Motor neuron (in vitro differentiated cells): ENCODE data around the gene DAB1. TPM values are rescaled to one million over a fixed set of nuclear protein-coding genes. Genes with fewer than 3 reads are reported as not detected.
A peak's percentile ranks its signal among the peaks of the same experiment; 100 is the strongest.

Experiments
- ATAC-seq, 8 experiments: fragments of 200-7000 bp; cut with Tn5 transposase; replicated peaks in 6 of 8; 2 replicates each; pipeline ENCODE4 v1.8.0; 2021; ENCODE audit warnings: mild to moderate bottlenecking in 8 of 8, moderate library complexity in 8 of 8
- H3K27ac ChIP-seq, 2 donors: fragments of 250-450 bp; sonication (Bioruptor Pico); 2 replicates each; pipeline ENCODE4 v1.9.0; 2021; ENCODE audit warnings: antibody characterized with exemption in 2 of 2, mild to moderate bottlenecking in 2 of 2, moderate library complexity in 1 of 2
- H3K4me1 ChIP-seq, 2 donors: fragments of 250-450 bp; sonication (Bioruptor Pico); replicated peaks in 1 of 2; 2 replicates each; pipeline ENCODE4 v1.6.1; 2021; ENCODE audit warnings: antibody characterized with exemption in 2 of 2, mild to moderate bottlenecking in 2 of 2, moderate library complexity in 1 of 2
- H3K4me3 ChIP-seq, 5 donors: fragments of 250-450 bp; sonication (Bioruptor Pico); 2 replicates each; pipeline ENCODE4 v1.9.0; 2021; ENCODE audit warnings: antibody characterized with exemption in 5 of 5, mild to moderate bottlenecking in 5 of 5, moderate library complexity in 4 of 5
- WGBS, 10 experiments: fragments of 450-650 bp; shearing (Covaris generic); methylation state at CpG; one replicate each; pipeline ENCODE4 v1.0.0; 2022; 5-methylcytosine and 5-hydroxymethylcytosine counted together
- in situ Hi-C, 9 experiments: fragments of 400-800 bp; cut with MboI; loops; one replicate each; pipeline ENCODE4 v1.15.0; 2021; ENCODE audit warnings: low sequenced_read_pairs in 9 of 9, low pct_unique_long_range_greater_than_20kb in 2 of 9; ENCODE audit not compliant: unreplicated experiment in 9 of 9
- total RNA-seq, 8 experiments: library from RNA; unstranded; fragments of 300-600 nt; gene quantifications; 2 replicates each; pipeline versions ENCODE4 v1.2.3 to v1.2.4, GENCODE V29; 2022

DAB1 gene
- total RNA-seq, 8 experiments from 2014 or later = 1.4 to 38.4 (median 13.2) TPM

DNA sequence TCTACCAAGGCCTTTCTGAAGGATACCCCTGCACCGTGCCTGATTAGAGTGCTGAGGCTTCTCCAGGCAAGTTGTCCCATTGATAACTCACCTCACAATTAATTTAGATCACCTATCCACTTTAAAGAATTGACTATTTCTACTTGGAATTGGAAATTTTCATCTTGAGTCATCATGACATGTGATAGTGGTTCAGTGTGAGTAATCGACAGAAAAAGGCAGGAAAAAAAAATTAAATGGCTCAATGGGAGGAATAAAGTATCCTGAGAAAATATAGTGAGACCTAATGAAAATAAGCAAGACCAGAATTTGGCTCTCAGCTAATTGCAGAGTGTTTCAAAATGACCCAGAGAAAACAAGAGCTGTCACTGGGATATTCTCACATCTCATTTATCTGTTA is 235.7 kb downstream of the DAB1 start:
- H3K4me3 ChIP-seq = no peak overlapping the region
- no peak overlapping the region for H3K27ac ChIP-seq
- peak in 7 of 8 experiments; percentile 26 to 78 (median 59) for ATAC-seq
- 0 to 90% (median 64%) methylated on average over 1 to 2 of the region's 2 CpGs; no CpG with 5 or more reads in 1 of the 10 experiments for WGBS, 10 experiments
- H3K4me1 ChIP-seq = peaks cover 0 to 3% of the 10 kb centered on the region in 2 donors
- in situ Hi-C loops = no loop called here

DNA sequence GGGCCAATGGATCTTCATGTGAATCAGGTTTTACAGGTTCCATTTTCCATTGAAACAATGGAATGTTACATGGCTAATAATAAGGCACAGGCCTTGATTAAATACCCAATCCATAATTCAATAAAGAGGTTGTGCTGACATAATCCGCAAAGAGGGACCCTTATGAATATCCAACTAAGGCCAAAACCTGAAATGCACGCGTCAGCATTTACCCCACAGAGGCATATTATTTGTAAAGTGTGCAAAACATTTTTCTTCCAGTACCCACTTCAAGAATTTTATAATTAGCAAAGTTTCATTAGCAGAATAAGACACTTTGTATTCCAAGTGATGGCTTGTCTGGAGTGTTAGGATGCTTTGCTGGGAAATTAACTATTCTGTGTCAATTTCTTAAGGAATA is 237.4 kb downstream of the DAB1 start:
- Histone ChIP-seq H3K4me1 (peaks cover 0 to 3% of the 10 kb centered on the region in 2 donors), H3K27ac (no peak overlapping the region), H3K4me3 (no peak overlapping the region)
- WGBS, 10 experiments = 33 to 100% (median 83%) methylated on average over 1 to 3 of the region's 3 CpGs; no CpG with 5 or more reads in 1 of the 10 experiments
- in situ Hi-C loops = no loop called here
- ATAC-seq = no peak

DNA sequence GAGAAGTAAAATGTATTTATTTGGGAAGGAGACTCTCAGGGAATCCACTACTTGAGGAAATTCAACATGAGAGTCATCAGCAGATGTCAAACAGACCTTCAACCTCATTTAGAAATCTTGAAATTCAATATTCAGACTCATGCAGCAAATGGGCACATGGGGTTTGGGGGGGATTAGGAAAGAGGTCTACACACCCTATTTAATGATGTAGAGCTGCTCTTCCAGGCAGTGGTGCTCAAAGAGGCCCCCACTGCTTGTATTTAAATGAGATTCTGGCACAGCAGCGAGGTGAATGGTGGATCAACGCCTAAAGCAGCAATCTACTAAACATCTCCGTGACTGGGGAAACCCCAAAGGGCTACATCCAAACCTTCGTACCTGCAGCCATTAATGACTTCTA is 244.9 kb downstream of the DAB1 start:
- peaks cover 19% of the 10 kb centered on the region in 2 donors for H3K4me1 ChIP-seq
- 0 to 96% (median 77%) methylated on average over 2 to 4 of the region's 4 CpGs; no CpG with 5 or more reads in 4 of the 10 experiments for WGBS, 10 experiments

DNA sequence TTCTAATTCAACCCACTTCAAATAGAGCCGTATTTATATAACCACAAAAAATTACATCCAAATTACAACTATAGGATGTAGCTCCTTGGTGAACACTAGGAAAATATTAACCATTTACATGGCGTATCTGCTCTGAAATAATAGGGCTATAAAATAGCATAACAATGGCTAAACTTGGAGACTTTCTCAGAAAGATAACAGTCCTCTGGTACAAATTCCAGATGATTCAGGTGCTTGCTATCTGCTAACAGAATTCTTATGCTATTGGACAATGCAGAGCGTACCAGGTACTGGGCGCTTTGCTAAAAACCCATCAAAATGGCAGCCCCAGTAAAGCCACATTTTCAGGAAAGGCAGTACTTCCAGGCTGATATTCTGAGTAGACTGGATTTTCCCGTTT is 248.4 kb downstream of the DAB1 start:
- in situ Hi-C loops = no loop called here
- ATAC-seq = no peak
- WGBS, 10 experiments = 46 to 100% (median 78%) methylated on average over 1 to 5 of the region's 5 CpGs
- Histone ChIP-seq H3K4me1 (peaks cover 16 to 22% of the 10 kb centered on the region in 2 donors), H3K27ac (no peak overlapping the region), H3K4me3 (no peak overlapping the region)

More for the DNA sequence above, 244.9 kb downstream of the DAB1 start:
- peak in 3 of 8 experiments; percentile 89 to 99 (median 97) for ATAC-seq
- Histone ChIP-seq H3K4me3 (no peak overlapping the region), H3K27ac (no peak overlapping the region)
- in situ Hi-C loops = no loop called here

DNA sequence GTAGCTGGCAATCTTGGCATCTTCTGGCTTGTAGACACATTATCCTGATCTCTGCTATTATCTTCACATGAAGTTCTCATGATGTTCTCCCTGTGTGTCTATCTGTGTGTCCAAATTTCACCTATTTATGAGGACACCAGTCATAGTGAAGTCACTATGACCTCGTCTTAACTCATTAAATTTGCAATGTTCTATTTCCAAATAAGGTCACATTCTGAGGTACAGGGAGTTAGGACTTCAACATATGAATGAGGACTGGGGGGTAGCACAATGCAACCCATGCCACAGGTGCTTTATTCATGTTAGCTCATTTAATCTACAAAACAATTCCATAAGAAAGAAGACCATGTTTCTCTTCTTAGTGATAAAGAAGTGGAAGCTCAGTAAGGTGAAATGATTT is 251.8 kb downstream of the DAB1 start:
- WGBS, 10 experiments = 0 to 88% (median 63%) methylated on average over 1 of the region's 1 CpG; no CpG with 5 or more reads in 5 of the 10 experiments
- in situ Hi-C loops = no loop called here
- Histone ChIP-seq H3K27ac (no peak overlapping the region), H3K4me1 (peaks cover 0 to 5% of the 10 kb centered on the region in 2 donors), H3K4me3 (no peak overlapping the region)
- no peak for ATAC-seq

DNA sequence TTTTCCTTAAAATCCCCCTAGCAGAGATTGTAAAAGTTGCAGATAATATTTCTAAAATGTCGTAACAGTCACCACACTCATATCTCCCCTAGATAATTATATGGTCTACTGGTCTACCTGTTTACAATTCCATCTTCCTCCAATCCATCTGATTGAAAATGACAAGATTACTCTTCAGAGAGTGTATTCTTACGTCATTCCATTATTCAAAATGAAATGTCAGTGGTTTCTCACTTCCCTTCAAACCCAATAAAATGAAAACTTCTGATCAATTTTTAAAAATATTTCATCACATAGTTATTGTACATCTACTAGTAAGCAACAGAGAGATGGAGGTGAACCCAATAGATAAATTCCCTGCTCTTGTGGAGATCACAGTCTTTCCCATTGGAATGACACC is 255.9 kb downstream of the DAB1 start:
- 60 to 100% (median 96%) methylated on average over 1 to 2 of the region's 2 CpGs; no CpG with 5 or more reads in 1 of the 10 experiments for WGBS, 10 experiments
- no peak for ATAC-seq
- peaks cover 13% of the 10 kb centered on the region in 2 donors for H3K4me1 ChIP-seq
- in situ Hi-C loops = no loop called here
- H3K4me3 ChIP-seq = no peak overlapping the region
- H3K27ac ChIP-seq = no peak overlapping the region

DNA sequence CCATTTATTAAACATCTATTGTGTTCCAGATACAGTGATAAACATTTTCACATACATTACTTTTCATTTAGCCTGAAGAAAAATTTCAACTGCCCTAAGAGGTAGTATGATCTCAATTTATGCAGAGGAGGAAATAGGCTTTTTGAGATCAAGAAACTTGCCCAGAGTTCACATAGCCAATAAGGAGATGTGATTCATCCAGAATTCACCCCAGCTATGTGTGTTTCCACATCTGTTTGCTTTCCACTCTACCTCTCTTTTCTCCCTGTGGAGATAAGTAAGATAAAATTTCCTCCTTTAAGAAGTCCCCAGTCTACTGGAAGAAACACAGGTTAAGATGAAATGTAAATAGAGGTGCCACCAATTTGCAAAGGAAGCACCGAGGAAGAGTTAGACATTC is 258.3 kb downstream of the DAB1 start:
- Histone ChIP-seq H3K4me3 (no peak overlapping the region), H3K4me1 (peaks cover 18 to 29% of the 10 kb centered on the region in 2 donors), H3K27ac (no peak overlapping the region)
- no peak for ATAC-seq
- in situ Hi-C loops = no loop called here
- 0 to 11% (median 0%) methylated on average over 1 of the region's 1 CpG; no CpG with 5 or more reads in 5 of the 10 experiments for WGBS, 10 experiments

DNA sequence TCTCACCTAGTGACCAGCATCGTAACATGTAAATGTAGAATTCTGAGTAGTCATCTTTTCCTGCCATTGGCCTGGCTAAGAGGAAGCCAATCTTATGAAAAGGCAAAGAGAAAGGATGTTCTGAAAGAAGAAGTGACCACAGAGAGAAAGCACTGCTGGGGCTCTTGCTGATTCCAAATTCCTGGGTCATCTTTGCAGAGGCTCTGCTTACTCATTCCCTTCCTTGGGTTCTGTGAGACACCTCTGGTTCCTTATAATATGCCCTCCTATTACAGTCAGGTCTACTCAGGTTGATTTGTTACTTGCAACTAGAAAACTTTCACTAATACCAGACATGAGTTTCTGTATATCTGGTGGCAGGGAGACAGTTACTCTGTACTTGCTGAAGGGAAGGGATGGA is 259.3 kb downstream of the DAB1 start:
- 44 to 100% (median 100%) methylated on average over 1 of the region's 1 CpG; no CpG with 5 or more reads in 6 of the 10 experiments for WGBS, 10 experiments
- in situ Hi-C loops = no loop called here
- Histone ChIP-seq H3K27ac (no peak overlapping the region), H3K4me3 (no peak overlapping the region), H3K4me1 (peaks cover 18 to 37% of the 10 kb centered on the region in 2 donors)
- ATAC-seq = no peak

DNA sequence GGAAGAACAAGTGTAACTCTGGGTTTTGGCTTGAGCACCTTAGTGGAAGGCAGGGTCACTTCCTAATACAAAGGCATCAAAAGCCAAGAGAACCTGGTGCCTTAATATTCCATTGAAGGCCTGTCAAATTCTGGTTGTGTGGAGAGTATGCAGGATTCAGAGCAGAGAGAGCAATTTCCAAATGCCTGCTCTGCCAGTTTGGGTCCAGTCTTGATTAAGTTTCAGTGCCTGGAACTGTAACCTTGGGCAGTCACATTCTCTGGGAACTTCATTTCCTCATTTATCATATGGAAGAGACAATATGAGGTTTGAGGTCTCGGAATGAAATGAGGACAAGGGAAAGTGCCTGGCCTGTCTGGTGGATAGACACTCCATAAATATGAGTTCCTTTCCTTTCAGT is 260.1 kb downstream of the DAB1 start:
- Histone ChIP-seq H3K4me3 (no peak overlapping the region), H3K4me1 (peaks cover 18 to 37% of the 10 kb centered on the region in 2 donors), H3K27ac (no peak overlapping the region)
- WGBS, 10 experiments = 44 to 100% (median 70%) methylated on average over 1 of the region's 1 CpG; no CpG with 5 or more reads in 2 of the 10 experiments
- ATAC-seq = peak in 3 of 8 experiments; percentile 7 to 27 (median 20)
- in situ Hi-C loops = no loop called here

DNA sequence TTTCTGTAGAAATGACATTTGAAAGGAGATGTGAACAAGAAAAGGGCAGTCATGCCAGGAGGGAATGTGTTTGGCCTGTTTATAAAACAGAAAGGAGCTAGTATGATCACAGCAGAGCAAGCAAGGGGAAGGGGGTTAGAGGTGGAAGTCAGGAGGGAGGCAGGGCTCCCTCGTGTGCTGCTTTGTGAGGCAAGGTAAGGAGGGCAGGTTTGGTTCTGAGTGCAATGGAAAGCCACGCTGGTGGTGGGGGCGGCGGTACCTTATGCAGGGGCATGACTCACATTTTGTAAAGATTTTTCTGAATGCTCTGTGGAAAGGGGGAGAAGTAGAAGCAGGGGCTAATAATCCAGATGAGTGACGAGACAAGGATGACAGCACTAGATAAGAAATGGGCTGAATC is 260.5 kb downstream of the DAB1 start:
- Histone ChIP-seq H3K4me3 (no peak overlapping the region), H3K27ac (no peak overlapping the region), H3K4me1 (peaks cover 18 to 37% of the 10 kb centered on the region in 2 donors)
- ATAC-seq = peak in 7 of 8 experiments; percentile 42 to 85 (median 73)
- in situ Hi-C loops = no loop called here
- 13 to 100% (median 77%) methylated on average over 1 to 5 of the region's 5 CpGs for WGBS, 10 experiments

DNA sequence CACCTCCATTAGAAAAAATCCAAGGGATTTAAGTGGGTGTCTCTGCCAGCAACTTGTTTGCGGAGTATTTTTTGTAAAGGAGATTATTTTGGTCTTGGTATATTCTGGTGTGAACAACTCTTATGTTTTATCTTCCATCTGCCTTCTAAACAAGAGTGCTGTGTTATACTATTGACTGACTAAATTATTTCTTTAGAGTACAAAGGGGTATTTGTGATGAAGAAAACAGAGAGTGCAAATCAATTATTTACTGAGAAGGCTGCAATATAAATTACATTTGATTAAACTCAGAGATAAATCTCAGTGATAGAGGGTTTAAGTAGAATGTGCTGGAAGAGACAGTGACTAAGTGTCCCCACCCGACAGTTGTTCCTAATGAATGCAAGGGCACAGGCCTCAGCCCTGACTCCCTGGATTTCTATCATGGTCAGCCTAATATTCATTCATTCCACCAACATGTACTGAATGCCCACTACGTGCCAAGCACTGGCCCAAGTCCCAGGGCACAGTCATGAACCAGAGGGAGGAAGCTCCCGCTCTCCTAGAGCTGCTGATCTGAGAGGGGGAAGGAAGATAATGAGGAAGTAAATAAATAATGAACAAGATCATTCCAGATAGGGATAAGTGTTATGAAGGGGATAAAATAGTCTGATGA is 261.1 kb downstream of the DAB1 start:
- 12 to 100% (median 76%) methylated on average over 1 to 4 of the region's 4 CpGs for WGBS, 10 experiments
- in situ Hi-C loops = no loop called here
- Histone ChIP-seq H3K4me1 (peaks cover 18 to 37% of the 10 kb centered on the region in 2 donors), H3K4me3 (no peak overlapping the region), H3K27ac (no peak overlapping the region)
- ATAC-seq = peak in 7 of 8 experiments; percentile 37 to 68 (median 63)

DNA sequence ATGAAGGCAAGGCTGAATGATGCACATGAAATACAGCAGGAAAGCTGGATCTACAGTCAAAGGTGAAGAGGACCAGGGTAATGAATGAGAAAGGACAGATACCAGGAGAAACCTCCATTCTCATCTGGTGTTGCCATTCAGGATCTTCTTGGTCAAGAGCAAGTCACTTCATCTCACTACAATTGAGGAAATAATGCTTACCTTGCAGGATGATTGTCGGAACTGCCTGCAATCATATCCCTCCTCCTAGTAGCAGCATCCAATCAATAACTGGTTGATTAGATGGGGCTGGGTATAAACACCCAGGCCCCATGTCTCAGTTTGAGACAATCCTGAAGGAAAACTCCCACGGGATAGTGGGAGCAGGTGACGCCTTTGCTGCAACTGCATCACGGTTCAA is 263.3 kb downstream of the DAB1 start:
- Histone ChIP-seq H3K27ac (no peak overlapping the region), H3K4me3 (no peak overlapping the region), H3K4me1 (peaks cover 18 to 37% of the 10 kb centered on the region in 2 donors)
- ATAC-seq = no peak
- in situ Hi-C loops = no loop called here
- WGBS, 10 experiments = 79 to 100% (median 93%) methylated on average over 1 to 4 of the region's 4 CpGs; no CpG with 5 or more reads in 1 of the 10 experiments

DNA sequence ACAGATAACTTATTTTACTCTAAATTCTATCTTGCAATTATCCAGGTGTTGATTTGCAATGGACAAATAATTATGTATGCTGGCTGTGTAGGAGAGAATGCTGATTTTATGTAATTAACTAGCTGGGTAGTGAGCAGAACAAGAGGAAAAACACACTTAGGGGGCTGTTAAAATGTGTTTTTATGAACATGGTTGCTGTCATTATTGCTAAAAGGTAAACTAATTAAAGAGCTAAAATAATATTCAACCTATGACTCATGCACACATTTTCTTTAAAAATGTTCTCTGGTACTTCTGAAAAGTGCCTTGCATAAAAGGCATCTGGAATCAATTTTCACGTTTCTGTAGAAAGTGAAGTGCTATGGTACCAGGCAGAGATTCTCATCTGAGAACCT is 265.3 kb downstream of the DAB1 start:
- in situ Hi-C loops = no loop called here
- WGBS, 10 experiments = 0 to 100% (median 67%) methylated on average over 1 of the region's 1 CpG; no CpG with 5 or more reads in 1 of the 10 experiments
- Histone ChIP-seq H3K27ac (no peak overlapping the region), H3K4me1 (peaks cover 16 to 30% of the 10 kb centered on the region in 2 donors), H3K4me3 (no peak overlapping the region)
- peak in 3 of 8 experiments; percentile 18 to 77 (median 55) for ATAC-seq
